ENCODE data around the gene FAM20C.

Gene FAM20C

GRCh38 chr7:247636-248035, 55.3 kb downstream of the FAM20C start:
- no peak for DNase-seq

- DNase-seq: no peak
Measured at GRCh38 chr7:248732-249435, 56.5 kb downstream of the FAM20C start.

DNA sequence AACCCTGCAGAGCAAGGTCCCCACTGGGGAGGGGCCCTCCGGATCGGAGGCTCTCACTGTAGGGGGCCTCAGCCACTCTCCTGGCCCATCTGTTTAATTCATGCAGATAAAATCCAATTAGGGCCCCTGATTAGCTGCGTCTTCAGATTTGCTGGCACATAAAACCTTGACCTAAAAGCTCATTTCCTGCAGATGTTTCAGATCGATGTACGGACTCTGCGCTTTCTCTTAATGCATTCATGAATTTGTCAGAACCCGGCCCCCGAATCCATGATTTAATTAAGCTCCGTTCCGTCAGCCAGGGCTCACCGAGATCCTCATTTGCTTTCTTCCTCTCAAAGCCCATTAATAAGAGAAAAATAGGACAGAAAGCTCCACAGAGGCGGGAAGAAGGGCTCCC, 57.6 kb downstream of the FAM20C start:
- DNase-seq: no peak

DNA sequence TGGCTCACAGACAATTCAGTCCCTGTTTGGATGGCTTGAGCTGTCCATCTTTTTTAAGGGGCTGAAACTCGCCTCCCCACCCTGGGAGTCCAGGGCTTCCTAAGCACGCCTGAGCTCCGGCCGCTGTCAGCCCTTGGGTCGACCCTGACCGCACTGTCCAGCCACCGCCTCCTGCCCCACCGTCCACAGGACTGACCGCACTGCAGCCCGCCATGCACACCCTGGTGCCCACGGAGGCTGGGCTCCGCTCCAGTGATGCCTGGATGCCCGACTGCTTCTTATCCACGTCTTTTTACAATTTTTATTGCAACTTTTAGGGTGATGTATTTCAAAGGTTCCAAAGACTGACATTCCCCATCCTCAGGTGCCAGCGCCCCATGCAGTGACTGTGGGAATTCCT, 58.2 kb downstream of the FAM20C start:
- no peak for DNase-seq

GRCh38 chr7:251005-251404, 58.6 kb downstream of the FAM20C start:
- no peak for DNase-seq

DNA sequence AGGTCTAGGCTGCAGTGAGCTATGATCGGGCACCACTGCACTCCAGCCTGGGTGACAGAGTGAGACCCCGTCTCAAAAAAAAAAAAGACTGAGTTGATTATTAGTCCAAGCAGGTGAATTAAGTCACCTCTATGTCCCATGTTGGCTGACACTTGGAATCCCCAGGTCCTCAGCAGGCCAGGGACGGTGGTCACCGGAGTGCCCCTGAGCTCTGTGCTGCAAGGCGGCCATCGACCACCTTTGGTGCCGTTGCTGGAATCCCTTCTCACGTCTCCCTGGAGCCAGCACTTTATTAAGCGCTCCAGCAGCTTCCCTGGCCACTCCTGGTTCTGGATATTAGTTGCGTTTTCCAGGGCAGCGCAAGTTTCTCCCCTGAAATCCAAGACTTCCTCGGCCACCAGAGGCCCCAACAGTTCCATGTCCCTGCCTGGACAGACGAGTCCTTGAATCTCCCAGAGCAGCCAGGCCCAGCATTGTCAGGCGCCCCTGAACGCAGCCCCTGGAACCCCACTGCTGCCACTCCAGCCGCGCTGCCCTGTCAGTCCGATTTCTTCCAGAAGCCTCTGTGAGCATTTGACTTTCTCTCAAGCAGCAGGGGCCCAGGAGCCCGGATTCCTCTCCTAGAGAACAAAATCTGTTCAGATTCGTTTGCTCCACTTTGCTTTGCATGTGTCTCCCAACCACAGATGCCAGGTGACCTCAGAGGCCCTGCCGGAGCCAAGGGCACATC, 59.2 kb downstream of the FAM20C start:
- no peak for DNase-seq

- no peak for DNase-seq
Measured at GRCh38 chr7:252216-252965, 60.0 kb downstream of the FAM20C start.

GRCh38 chr7:252981-253380, 60.6 kb downstream of the FAM20C start:
- DNase-seq: no peak

GRCh38 chr7:253581-254336, 61.4 kb downstream of the FAM20C start:
- DNase-seq: no peak

DNA sequence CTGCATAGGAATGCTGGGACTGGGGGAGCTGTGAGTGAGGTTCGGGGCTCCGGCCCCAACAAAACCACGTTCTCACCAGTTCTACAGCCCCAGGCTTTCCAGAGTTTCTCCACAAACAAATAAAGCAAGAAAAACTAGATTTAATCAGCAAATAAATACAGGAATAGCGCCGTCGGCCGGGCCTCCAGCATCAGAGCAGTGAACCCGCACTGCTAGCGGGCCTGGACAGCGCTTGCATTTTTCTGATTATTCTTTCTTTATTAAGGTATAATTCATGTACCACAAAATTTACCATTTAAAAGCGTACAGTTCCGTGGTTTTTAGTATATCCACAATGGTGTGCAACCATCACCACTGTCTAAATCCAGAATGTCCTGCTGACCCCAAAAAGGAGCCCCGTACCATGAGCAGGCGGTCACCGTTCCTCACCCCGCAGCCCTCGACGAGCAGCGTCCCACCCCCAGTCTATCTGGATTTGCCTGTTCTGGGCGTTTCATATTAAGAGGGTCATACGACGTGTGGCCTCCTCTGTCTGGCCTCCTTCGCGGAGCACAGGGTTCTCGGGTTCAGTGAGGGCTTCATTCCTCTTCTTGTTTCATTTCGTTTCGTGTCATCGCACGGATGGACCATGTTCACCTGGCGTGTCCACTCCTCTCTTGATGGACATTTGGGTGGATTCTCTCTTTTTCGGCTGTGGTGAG, 62.1 kb downstream of the FAM20C start:
- DNase-seq: no peak

GRCh38 chr7:255038-255435, 62.7 kb downstream of the FAM20C start:
- DNase-seq: no peak

GRCh38 chr7:255721-256361, 63.5 kb downstream of the FAM20C start:
- DNase-seq: no peak

DNA sequence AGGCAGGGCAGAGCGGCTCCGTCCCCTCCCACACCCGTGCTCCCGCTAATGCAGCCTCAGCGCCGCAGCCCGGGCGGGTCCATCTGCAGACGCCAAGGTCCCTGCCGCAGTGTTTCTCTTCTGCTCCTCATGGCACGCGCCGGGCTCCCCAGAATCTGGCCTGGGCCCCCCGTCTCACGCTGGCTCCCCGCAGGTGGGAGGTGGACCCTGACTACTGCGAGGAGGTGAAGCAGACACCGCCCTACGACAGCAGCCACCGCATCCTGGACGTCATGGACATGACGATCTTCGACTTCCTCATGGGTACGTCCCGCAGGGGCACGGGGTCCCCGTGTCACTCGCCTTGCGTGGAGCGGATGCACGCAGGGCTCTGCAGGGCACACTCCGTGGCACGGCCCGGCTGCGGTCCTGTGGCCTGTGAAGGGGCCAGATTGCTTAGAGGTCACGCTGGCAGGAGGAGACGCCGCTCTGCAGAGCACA, 64.1 kb downstream of the FAM20C start:
- no peak for DNase-seq

GRCh38 chr7:256981-257646, 64.7 kb downstream of the FAM20C start:
- DNase-seq: no peak

DNA sequence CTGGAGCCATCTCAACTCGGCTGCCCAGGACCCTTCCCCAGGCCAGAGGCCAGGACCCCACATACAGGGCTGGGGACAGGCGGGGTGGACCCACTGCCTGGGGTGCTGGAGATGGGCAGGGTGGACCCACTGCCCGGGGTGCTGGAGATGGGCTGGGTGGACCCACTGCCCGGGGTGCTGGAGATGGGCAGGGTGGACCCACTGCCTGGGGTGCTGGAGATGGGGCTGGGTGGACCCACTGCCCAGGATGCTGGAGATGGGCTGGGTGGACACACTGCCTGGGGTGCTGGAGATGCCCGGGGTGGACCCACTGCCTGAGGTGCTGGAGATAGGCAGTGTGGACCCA, 65.2 kb downstream of the FAM20C start:
- DNase-seq: no peak

- DNase-seq: no peak
Measured at GRCh38 chr7:258476-259190, 66.3 kb downstream of the FAM20C start.

- no peak for DNase-seq
Measured at GRCh38 chr7:259191-259505, 66.8 kb downstream of the FAM20C start.

DNA sequence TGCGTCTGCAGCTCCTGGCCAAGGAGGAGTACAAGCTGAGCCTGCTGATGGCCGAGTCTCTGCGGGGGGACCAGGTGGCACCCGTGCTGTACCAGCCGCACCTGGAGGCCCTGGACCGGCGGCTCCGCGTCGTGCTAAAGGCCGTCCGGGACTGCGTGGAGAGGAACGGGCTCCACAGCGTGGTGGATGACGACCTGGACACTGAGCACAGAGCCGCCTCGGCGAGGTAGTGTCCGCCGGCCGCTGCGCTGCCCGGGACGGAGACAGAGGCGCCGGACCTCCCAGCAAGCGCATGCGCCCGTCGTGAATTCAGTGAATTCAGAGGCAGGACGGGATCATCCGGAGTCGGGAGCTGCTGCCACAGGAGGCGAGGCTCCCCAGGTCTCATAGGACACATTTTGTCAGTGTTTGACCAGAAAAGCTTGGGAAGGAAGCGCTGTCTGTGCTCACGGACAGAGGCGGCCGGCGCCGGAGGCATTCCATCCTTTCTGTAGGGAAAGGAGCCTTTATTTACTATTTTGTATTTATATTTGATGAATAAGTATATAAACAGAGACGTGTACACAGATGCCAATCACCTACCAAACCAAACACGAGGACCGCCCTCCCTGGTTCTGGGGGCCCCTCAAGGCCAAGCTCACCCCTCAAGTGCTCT, 67.5 kb downstream of the FAM20C start:
- DNase-seq: no peak

DNA sequence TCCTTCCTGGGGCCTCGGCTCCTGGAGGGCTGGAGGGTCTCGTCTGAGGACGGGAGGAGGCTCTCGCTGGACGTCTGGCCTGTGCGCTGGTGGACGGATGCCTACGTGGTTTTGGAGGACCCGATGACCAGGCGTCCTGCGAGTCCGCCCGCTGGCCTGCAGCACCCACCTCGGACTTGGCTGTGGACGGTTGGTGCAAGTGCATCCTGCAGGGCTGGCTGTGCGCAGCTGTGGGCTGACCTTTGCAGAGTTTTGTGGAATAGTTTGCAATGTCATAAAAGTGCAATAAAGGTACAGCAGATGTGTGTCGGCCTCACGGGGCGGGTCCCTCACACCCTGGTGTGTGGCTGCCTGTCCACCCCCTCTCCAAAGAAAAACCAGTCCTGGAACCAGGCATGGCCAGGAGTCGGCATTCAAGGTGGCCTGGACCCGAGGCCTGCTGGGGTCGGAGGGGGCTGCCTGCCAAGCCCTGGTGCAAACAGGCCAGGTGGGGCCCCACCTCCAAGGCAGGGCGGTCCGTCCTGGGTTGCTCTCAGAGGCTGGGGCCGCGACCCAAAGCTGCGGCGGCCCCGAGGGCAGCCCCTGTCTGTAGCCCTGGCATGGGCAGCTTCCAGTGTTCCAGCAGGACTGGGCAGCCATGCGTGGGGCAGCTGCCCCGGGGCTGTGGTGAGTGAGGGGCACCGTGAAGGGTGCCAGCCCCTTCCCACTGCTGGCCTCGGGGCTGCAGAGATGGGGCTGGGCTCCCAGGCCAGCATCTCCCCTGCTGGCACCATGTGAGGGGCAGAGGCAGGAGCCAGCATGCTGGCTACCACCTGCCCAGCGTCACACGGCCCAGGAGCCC, 68.3 kb downstream of the FAM20C start:
- DNase-seq: no peak
